PC-9 (cell line): Measurements from ENCODE around the gene SEC62. TPM values are rescaled to one million over a fixed set of nuclear protein-coding genes. Genes with fewer than 3 reads are reported as not detected.

ENCODE experiments used
- BruUV-seq: library from RNA; stranded (reverse); fragments of 400-500 nt; replicated peaks from 2 replicates; lab custom pipeline; 2021; lab: Mats Ljungman, UMichigan
- CTCF ChIA-PET: fragments of 300-600 bp; sonication (Branson Sonifier 250); formaldehyde crosslinking; loops from one replicate; lab custom pipeline; 2022; ENCODE audit warnings: antibody characterized with exemption; lab: Charles Lee
- POLR2A ChIA-PET: fragments of 300-600 bp; sonication (Branson Sonifier 250); formaldehyde crosslinking; loops from one replicate; lab custom pipeline; 2022; ENCODE audit warnings: antibody characterized with exemption; ENCODE audit not compliant: unreplicated experiment; lab: Charles Lee
- DNase-seq, 2 experiments: peaks; one replicate each; pipeline versions ENCODE4 v3.0.0 to v3.0.0-alpha.2; 2015 to 2022; ENCODE audit warnings: mixed read lengths in 1 of 2
- H2AFZ ChIP-seq: fragments of 200-600 bp; sonication (generic); 2 replicates; pipeline ENCODE4 v1.8.1; 2017; ENCODE audit warnings: antibody characterized with exemption
- H3F3A ChIP-seq: fragments of 200-600 bp; sonication (generic); 2 replicates; pipeline ENCODE4 v1.8.1; 2017; ENCODE audit warnings: antibody characterized with exemption, mild to moderate bottlenecking, low read depth; ENCODE audit not compliant: insufficient read depth
- H3K27ac ChIP-seq: fragments of 200-600 bp; sonication (generic); 2 replicates; pipeline ENCODE4 v1.6.1; 2016; ENCODE audit warnings: mixed run types
- H3K27me3 ChIP-seq: fragments of 200-600 bp; sonication (generic); 2 replicates; pipeline ENCODE4 v1.6.1; 2016; ENCODE audit warnings: low read depth, mixed run types; ENCODE audit not compliant: insufficient read depth
- H3K36me3 ChIP-seq: fragments of 200-600 bp; sonication (generic); 2 replicates; pipeline ENCODE4 v1.6.1; 2016; ENCODE audit warnings: low read depth, mixed run types
- H3K4me1 ChIP-seq: fragments of 200-600 bp; sonication (generic); replicated peaks from 2 replicates; pipeline ENCODE4 v1.6.1; 2016; ENCODE audit warnings: mixed run types; ENCODE audit not compliant: insufficient read depth
- H3K4me2 ChIP-seq: fragments of 200-600 bp; sonication (generic); 2 replicates; pipeline ENCODE4 v1.6.1; 2017; ENCODE audit warnings: mixed run types
- H3K4me3 ChIP-seq: fragments of 200-600 bp; sonication (generic); 2 replicates; pipeline ENCODE4 v1.6.1; 2016; ENCODE audit warnings: mixed run types
- H3K79me2 ChIP-seq: fragments of 200-600 bp; sonication (generic); 2 replicates; pipeline ENCODE4 v1.6.1; 2017; ENCODE audit warnings: low read depth, mixed run types
- H3K9me2 ChIP-seq: fragments of 200-600 bp; sonication (generic); 2 replicates; pipeline ENCODE4 v1.8.1; 2017; ENCODE audit warnings: mild to moderate bottlenecking; ENCODE audit not compliant: insufficient read depth
- H3K9me3 ChIP-seq: fragments of 200-600 bp; sonication (generic); 2 replicates; pipeline ENCODE4 v1.8.1; 2016; ENCODE audit warnings: low read depth; ENCODE audit not compliant: insufficient read depth
- H4K20me1 ChIP-seq: fragments of 200-600 bp; sonication (generic); 2 replicates; pipeline ENCODE4 v1.8.1; 2017; ENCODE audit not compliant: insufficient read depth
- EZH2 ChIP-seq: fragments of 200-600 bp; sonication (generic); IDR thresholded peaks from 2 replicates; pipeline ENCODE4 v1.8.0; 2017; ENCODE audit warnings: antibody characterized with exemption, low read depth
- intact Hi-C: fragments of 100-400 bp; cut with micrococcal nuclease; formaldehyde crosslinking; loops from one replicate; pipeline ENCODE4 v1.10.0; 2022; ENCODE audit not compliant: unreplicated experiment
- total RNA-seq: library from RNA; stranded (reverse); gene quantifications from 2 replicates; pipeline ENCODE4 v1.2.3, GENCODE V29; 2021
- TF ChIP-seq, protein P1 (sequence below): fragments of 200-600 bp; sonication (generic); conservative IDR thresholded peaks from 2 replicates; pipeline ENCODE4 v1.6.1; 2017; ENCODE audit warnings: mixed run types, antibody characterized with exemption, mild to moderate bottlenecking, moderate library complexity

SEC62 gene
- total RNA-seq, 1 experiment from 2014 or later, result 99.6 TPM

DNA sequence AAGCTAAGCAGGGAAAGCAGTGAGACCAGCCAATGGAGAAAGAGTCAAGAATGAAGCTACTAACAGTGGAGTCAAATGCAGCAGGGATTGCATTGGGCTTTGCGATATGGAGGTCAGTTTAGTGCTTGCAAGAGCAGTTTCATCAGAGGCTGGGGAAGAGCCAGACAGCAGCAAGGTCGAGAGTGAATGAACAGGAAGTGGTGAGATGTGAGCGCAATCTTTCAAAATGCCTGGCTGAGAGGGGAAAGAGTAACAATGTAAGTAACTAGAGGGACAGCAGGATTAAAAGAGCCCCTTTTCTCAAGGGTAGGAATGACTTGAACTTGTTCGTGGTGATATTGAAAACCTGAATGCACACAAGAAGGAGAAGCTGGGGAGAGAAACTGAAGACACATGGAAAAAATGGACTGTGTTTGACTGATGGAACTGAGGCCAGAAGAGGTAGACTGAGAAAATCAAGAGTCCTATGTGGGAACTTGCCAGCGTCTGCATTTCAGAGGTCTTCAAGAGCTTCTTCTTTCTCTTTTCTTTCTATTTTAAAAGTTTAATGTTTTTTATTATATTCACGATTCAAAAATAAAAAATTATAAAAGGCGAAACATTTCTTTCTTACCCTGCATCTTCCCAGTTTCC is 40.5 kb downstream of the SEC62 start:
- ChIA-PET CTCF (no interaction called here), POLR2A (no interaction called here)
- no peaks in the 10 kb centered on the region for H3K79me2 ChIP-seq
- H3K9me3 ChIP-seq, result no peaks in the 10 kb centered on the region
- no peaks in the 10 kb centered on the region for H3K27me3 ChIP-seq
- no peak overlapping the region for H3K4me3 ChIP-seq
- DNase-seq, result no peak
- H3K36me3 ChIP-seq, result no peaks in the 10 kb centered on the region
- no peak overlapping the region for H3K4me2 ChIP-seq
- no peaks in the 10 kb centered on the region for H3K9me2 ChIP-seq
- intact Hi-C loops, result no loop called here
- peak overlapping the region; percentile 68 for H2AFZ ChIP-seq
- TF ChIP-seq, protein P1, sequence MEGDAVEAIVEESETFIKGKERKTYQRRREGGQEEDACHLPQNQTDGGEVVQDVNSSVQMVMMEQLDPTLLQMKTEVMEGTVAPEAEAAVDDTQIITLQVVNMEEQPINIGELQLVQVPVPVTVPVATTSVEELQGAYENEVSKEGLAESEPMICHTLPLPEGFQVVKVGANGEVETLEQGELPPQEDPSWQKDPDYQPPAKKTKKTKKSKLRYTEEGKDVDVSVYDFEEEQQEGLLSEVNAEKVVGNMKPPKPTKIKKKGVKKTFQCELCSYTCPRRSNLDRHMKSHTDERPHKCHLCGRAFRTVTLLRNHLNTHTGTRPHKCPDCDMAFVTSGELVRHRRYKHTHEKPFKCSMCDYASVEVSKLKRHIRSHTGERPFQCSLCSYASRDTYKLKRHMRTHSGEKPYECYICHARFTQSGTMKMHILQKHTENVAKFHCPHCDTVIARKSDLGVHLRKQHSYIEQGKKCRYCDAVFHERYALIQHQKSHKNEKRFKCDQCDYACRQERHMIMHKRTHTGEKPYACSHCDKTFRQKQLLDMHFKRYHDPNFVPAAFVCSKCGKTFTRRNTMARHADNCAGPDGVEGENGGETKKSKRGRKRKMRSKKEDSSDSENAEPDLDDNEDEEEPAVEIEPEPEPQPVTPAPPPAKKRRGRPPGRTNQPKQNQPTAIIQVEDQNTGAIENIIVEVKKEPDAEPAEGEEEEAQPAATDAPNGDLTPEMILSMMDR, result no peak
- TF ChIP-seq EZH2, result no peak
- no peak overlapping the region for H3K27ac ChIP-seq
- no peaks in the 10 kb centered on the region for H3F3A ChIP-seq
- no peaks in the 10 kb centered on the region for H3K4me1 ChIP-seq
- no TSS peak for BruUV-seq
- H4K20me1 ChIP-seq, result no peaks in the 10 kb centered on the region

DNA sequence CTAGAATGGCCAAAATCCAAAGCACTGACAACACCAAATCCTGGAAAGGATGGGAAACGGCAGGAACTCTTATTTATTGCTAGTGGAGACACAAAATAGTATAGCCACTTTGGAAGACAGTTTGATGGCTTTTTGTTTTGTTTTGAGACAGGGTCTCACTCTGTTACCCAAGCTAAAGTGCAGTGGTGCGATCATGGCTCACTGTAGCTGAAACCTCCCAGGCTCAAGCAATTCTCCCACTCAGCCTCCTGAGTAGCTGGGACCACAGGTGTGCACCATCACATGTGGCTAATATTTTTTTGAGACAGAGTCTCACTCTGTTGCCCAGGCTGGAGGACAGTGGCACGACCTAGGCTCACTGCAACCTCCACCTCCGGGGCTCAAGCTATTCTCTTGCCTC is 43.9 kb downstream of the SEC62 start:
- H3K4me3 ChIP-seq, result no peak overlapping the region
- no peaks in the 10 kb centered on the region for H3K4me1 ChIP-seq
- BruUV-seq, result no TSS peak
- H3K4me2 ChIP-seq, result no peak overlapping the region
- intact Hi-C loops, result no loop called here
- H3F3A ChIP-seq, result no peaks in the 10 kb centered on the region
- no peaks in the 10 kb centered on the region for H3K9me3 ChIP-seq
- H2AFZ ChIP-seq, result no peak overlapping the region
- CTCF ChIA-PET, result no interaction called here
- no peaks in the 10 kb centered on the region for H3K9me2 ChIP-seq
- POLR2A ChIA-PET, result no interaction called here
- no peaks in the 10 kb centered on the region for H3K27me3 ChIP-seq
- no peak overlapping the region for H3K27ac ChIP-seq
- DNase-seq, result no peak
- TF ChIP-seq, protein P1, result no peak
- TF ChIP-seq EZH2, result no peak
- H3K36me3 ChIP-seq, result no peaks in the 10 kb centered on the region
- no peaks in the 10 kb centered on the region for H4K20me1 ChIP-seq
- H3K79me2 ChIP-seq, result no peaks in the 10 kb centered on the region

DNA sequence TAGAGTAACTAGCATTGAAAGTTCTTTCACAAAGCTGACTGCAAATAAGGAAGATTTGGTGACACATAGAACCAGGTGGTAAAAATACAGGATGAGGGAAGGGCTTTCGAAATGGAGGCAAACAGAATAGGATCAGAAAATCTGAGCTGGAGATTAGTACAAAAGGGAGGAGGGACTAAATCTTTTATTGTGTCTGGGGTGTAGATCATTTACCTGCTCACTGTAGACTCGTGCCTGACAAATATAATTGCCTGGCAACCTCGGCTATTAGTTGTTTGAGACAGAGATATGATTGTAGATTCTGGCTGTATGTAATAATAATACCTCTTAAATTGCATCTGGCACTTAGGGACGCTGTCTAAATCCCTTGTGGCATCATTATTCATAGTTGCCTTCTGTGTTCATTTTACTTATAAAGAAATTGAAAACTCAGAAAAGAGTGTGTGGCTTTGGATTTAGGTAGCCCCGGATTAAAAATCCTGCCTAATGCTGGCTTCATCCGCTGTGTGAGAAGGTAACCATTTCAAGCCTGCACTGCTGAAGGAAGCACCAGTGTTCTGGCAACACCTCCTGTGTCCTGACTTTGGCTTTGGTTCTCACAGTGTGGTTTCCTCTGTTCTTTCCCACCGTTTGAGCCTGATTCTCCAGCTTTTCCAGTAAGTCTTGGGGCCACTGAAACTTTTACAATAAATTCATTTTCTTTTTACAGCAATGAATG is 46.2 kb downstream of the SEC62 start:
- Histone ChIP-seq H3K4me1 (no peaks in the 10 kb centered on the region), H3F3A (no peaks in the 10 kb centered on the region), H3K36me3 (no peaks in the 10 kb centered on the region), H3K4me3 (no peak overlapping the region), H3K9me3 (no peaks in the 10 kb centered on the region), H3K4me2 (no peak overlapping the region), H2AFZ (peak overlapping the region; percentile 28; the same call in 1 of the 2 replicates), H4K20me1 (no peaks in the 10 kb centered on the region), H3K27ac (no peak overlapping the region), H3K79me2 (no peaks in the 10 kb centered on the region), H3K27me3 (no peaks in the 10 kb centered on the region), H3K9me2 (no peaks in the 10 kb centered on the region)
- TF ChIP-seq, protein P1, result no peak
- TF ChIP-seq EZH2, result no peak
- intact Hi-C loops, result no loop called here
- CTCF ChIA-PET, result interaction anchor here (0.7 kb wide), 1 partner anchor 333 kb away, joined by 7 read pairs; no protein-coding TSS in a partner anchor
- no TSS peak for BruUV-seq
- POLR2A ChIA-PET, result interaction anchor here (0.6 kb wide), 1 partner anchor 1650 kb away, joined by 14 read pairs; no protein-coding TSS in a partner anchor
- no peak for DNase-seq
